ENCODE results near the gene MOGAT2.

DNA sequence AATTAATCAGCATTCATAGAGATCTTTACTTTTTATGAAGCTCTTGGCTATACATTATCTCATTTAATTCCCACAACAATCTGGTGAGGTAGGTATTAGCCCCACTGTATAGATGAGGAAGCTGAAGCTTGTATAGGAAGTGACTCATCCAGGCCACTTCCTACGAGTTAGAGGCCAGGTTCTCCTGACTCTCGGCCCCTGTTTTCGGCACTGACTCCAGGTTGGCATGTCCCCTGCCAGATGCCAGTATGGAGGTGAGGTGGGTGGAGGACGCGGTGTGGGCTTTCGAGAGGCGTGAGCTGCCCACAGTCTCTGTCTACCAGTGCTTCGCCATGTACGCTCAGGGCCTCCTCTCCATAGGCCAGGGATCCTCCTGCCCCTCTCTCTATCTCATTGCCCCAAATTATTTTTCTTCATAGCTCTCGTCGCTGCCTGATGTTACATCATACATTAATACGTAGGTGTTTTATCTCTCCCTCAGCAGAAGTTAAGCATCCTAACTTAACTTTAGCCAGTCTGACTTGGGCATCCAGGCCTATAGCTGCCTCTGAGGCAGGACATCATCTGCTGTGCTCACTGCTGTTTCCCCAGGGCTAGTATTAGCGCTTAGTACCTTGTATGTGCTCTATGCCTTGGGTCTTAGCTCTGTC lies 59.9 kb downstream of the MOGAT2 start:
- TF ChIP-seq, protein P1, sequence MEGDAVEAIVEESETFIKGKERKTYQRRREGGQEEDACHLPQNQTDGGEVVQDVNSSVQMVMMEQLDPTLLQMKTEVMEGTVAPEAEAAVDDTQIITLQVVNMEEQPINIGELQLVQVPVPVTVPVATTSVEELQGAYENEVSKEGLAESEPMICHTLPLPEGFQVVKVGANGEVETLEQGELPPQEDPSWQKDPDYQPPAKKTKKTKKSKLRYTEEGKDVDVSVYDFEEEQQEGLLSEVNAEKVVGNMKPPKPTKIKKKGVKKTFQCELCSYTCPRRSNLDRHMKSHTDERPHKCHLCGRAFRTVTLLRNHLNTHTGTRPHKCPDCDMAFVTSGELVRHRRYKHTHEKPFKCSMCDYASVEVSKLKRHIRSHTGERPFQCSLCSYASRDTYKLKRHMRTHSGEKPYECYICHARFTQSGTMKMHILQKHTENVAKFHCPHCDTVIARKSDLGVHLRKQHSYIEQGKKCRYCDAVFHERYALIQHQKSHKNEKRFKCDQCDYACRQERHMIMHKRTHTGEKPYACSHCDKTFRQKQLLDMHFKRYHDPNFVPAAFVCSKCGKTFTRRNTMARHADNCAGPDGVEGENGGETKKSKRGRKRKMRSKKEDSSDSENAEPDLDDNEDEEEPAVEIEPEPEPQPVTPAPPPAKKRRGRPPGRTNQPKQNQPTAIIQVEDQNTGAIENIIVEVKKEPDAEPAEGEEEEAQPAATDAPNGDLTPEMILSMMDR (IDR thresholded peaks at IDR 0.05) = no peak
- no peak for TF ChIP-seq EZH2 (IDR thresholded peaks at IDR 0.05)
